Activated CD4-positive, alpha-beta memory T cell treated with anti-CD3 and anti-CD28 coated beads, Interleukin-2, amount 10 ng/mL, durations not matched to agents 7 days and 5 days (primary cell): ENCODE results near the gene PCNT. TPM values are rescaled to one million over a fixed set of nuclear protein-coding genes. Genes with fewer than 3 reads are reported as not detected.
"Not testable (repeated sequence)": the region's sequence is repeated elsewhere in the genome, so short reads cannot be mapped to it uniquely, and the experiment has no call there.

Experiments
- CTCF ChIA-PET: fragments of 350-600 bp; sonication (Branson Sonifier 250); formaldehyde crosslinking; loops from one replicate; lab custom pipeline; 2021; ENCODE audit warnings: antibody characterized with exemption, inconsistent platforms; lab: Charles Lee
- POLR2A ChIA-PET: fragments of 350-600 bp; sonication (Branson Sonifier 250); formaldehyde crosslinking; loops from one replicate; lab custom pipeline; 2021; ENCODE audit warnings: antibody characterized with exemption; lab: Charles Lee
- DNase-seq: peaks from one replicate; pipeline ENCODE4 v3.0.0-alpha.2; 2020
- H3K27ac Mint-ChIP-seq: one replicate; pipeline ENCODE4 v1.8.0; 2021; ENCODE audit warnings: mild to moderate bottlenecking, mixed read lengths
- H3K27me3 Mint-ChIP-seq: one replicate; pipeline ENCODE4 v1.8.0; 2021; ENCODE audit warnings: mixed read lengths
- H3K36me3 Mint-ChIP-seq: one replicate; pipeline ENCODE4 v1.8.0; 2021; ENCODE audit warnings: low read depth, mixed read lengths
- H3K4me1 Mint-ChIP-seq: one replicate; pipeline ENCODE4 v1.8.0; 2021; ENCODE audit warnings: mixed read lengths
- H3K4me3 Mint-ChIP-seq: one replicate; pipeline ENCODE4 v1.8.0; 2021; ENCODE audit warnings: mild to moderate bottlenecking, mixed read lengths
- H3K9me3 Mint-ChIP-seq: one replicate; pipeline ENCODE4 v1.8.0; 2021; ENCODE audit warnings: mixed read lengths
- total RNA-seq, 2 experiments: library from RNA; stranded (reverse); gene quantifications; one replicate each; pipeline ENCODE4 v1.2.3, GENCODE V29; 2021

Gene PCNT
- total RNA-seq, 2 experiments from 2014 or later: 63.7 to 63.9 TPM

DNA sequence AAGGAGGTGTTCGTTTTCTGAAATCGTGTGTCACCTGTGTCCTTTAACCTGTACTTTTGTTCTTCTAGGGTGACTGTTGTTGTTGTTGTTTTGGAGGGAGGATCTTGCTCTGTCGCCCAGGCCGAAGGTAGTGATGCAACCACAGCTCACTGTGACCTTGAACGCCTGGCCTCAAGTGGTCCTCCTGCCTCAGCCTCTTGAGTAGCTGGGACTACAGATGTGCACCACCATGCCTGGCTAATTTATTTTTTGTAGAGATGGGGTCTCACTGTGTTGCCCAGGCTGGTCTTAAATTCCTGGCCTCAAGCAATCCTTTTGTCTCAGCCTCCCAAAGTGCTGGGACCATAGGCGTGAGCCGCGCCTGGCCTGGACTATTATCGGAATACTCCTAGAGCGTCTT lies 49.0 kb downstream of the PCNT start:
- POLR2A ChIA-PET, H3K9me3 Mint-ChIP-seq, CTCF ChIA-PET, H3K27ac Mint-ChIP-seq, H3K4me3 Mint-ChIP-seq, H3K27me3 Mint-ChIP-seq, DNase-seq: not testable (repeated sequence)
- peaks cover 42% of the 10 kb centered on the region for H3K36me3 Mint-ChIP-seq
- H3K4me1 Mint-ChIP-seq: peaks cover 26% of the 10 kb centered on the region

- DNase-seq: no peak
- Mint-ChIP-seq H3K4me3 (no peak overlapping the region), H3K4me1 (peaks cover 8% of the 10 kb centered on the region), H3K27me3 (no peaks in the 10 kb centered on the region), H3K27ac (no peak overlapping the region), H3K9me3 (no peaks in the 10 kb centered on the region), H3K36me3 (peaks cover 43% of the 10 kb centered on the region)
- CTCF ChIA-PET: no interaction called here
- POLR2A ChIA-PET: no interaction called here
These were observed 50.9 kb downstream of the PCNT start for GRCh38 chr21:46374761-46375389.

GRCh38 chr21:46375560-46376230 lies 51.7 kb downstream of the PCNT start:
- no peak for DNase-seq
- no peaks in the 10 kb centered on the region for H3K27me3 Mint-ChIP-seq
- H3K4me1 Mint-ChIP-seq: peaks cover 6% of the 10 kb centered on the region
- no peak overlapping the region for H3K4me3 Mint-ChIP-seq
- no peaks in the 10 kb centered on the region for H3K9me3 Mint-ChIP-seq
- H3K36me3 Mint-ChIP-seq: peaks cover 43% of the 10 kb centered on the region
- no peak overlapping the region for H3K27ac Mint-ChIP-seq
- ChIA-PET CTCF (no interaction called here), POLR2A (no interaction called here)

DNA sequence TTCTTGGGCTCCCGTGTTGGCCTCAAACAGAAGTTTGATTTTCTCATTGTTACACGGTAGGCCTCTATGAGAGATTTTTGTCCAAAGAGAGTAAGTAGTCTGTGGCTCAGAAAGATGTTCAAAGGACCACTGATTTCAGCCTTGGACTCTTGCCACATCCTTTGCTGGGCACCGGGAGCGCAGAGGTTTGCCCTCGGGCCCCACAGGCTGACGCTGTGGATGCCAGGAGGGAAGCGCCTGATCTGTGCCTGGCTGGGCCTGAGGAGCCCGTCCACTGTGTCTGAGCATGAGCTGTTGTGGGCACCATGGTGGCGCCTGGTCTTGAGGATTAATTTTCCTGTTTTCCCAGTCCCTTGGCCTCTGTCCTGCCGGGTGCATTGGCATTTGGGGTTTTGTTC lies 52.3 kb downstream of the PCNT start:
- ChIA-PET POLR2A (no interaction called here), CTCF (no interaction called here)
- no peaks in the 10 kb centered on the region for H3K27me3 Mint-ChIP-seq
- peaks cover 47% of the 10 kb centered on the region for H3K36me3 Mint-ChIP-seq
- H3K27ac Mint-ChIP-seq: no peak overlapping the region
- no peak for DNase-seq
- peaks cover 6% of the 10 kb centered on the region for H3K4me1 Mint-ChIP-seq
- no peaks in the 10 kb centered on the region for H3K9me3 Mint-ChIP-seq
- H3K4me3 Mint-ChIP-seq: no peak overlapping the region

DNA sequence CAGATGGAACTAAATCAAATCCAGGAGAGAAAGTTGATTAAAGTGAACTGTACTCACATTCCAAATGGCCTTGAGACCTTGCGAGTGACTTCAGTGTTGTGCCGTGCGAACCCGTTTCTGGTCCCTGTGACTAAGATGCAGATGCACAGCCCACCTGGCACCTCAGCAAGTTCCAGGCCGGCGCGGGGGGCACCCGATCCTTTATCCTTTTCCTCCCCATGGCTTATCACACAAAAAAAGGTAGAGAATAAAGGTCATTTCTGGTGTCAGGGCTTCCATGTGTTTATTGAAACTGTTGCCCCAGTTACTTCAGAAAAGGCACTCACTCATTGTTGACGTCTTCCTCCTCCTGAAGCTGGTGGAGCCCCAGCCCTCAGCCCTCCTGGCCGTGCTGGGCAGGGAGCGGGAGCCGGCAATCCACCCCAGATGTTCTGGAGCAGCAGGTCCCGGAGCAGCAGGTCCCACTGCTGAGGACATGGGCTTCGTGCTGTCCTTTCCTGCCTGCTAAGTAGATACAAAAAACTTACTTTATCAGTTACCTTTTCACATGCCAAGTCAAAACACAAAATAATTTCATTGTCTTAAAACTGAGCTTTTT lies 53.0 kb downstream of the PCNT start:
- Mint-ChIP-seq H3K27ac (no peak overlapping the region), H3K9me3 (peaks cover 5% of the 10 kb centered on the region), H3K27me3 (no peaks in the 10 kb centered on the region), H3K4me3 (no peak overlapping the region), H3K4me1 (no peaks in the 10 kb centered on the region), H3K36me3 (peaks cover 47% of the 10 kb centered on the region)
- DNase-seq: no peak
- POLR2A ChIA-PET: no interaction called here
- CTCF ChIA-PET: no interaction called here

DNA sequence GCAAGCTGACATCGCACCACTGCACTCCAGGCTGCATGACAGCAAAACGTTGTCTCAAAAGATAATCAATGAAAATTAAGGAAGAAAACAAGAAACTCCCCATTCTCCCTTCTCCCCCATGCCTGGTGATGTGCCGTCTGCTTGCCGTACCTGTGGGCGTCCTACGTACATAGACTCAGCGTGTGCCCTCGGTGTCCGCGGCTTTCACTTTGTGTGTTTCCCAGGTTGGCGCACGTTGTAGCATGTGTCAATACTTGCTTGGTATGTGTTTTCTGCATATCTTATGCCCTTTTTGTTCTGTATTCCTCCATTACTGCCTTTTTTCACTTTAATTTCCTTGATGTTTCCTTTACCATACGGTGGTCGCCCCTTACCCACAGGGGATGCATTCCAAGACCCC lies 53.8 kb downstream of the PCNT start:
- Mint-ChIP-seq H3K27me3 (no peaks in the 10 kb centered on the region), H3K4me1 (no peaks in the 10 kb centered on the region), H3K36me3 (peaks cover 47% of the 10 kb centered on the region), H3K4me3 (no peak overlapping the region), H3K27ac (no peak overlapping the region), H3K9me3 (peaks cover 13% of the 10 kb centered on the region)
- DNase-seq: no peak
- ChIA-PET POLR2A (no interaction called here), CTCF (no interaction called here)

DNA sequence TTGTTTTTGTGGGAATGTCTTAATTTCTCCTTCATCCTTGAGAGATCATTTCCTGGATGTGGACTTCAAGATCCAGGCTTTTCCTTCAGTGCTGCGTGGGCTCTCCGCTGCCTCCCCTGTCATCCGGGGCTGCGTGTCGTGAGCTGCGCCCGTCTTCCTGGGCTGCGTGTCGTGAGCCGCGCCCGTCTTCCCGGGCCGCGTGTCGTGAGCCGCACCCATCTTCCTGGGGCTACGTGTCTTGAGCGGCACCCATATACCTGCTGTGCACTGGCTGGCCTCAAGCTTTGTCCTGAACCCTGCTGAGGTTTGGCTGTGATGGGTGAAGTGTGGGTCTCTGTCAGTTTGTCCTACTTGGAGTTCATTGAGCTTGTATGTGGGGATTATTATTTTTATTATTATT lies 55.1 kb downstream of the PCNT start:
- Mint-ChIP-seq H3K4me1 (no peaks in the 10 kb centered on the region), H3K4me3 (no peak overlapping the region), H3K9me3 (peaks cover 21% of the 10 kb centered on the region), H3K27me3 (no peaks in the 10 kb centered on the region), H3K36me3 (peaks cover 58% of the 10 kb centered on the region), H3K27ac (no peak overlapping the region)
- DNase-seq: no peak
- ChIA-PET POLR2A (no interaction called here), CTCF (interaction anchor here (0.7 kb wide), 1 partner anchor 227 kb away, joined by 3 read pairs; no protein-coding TSS in a partner anchor)

DNA sequence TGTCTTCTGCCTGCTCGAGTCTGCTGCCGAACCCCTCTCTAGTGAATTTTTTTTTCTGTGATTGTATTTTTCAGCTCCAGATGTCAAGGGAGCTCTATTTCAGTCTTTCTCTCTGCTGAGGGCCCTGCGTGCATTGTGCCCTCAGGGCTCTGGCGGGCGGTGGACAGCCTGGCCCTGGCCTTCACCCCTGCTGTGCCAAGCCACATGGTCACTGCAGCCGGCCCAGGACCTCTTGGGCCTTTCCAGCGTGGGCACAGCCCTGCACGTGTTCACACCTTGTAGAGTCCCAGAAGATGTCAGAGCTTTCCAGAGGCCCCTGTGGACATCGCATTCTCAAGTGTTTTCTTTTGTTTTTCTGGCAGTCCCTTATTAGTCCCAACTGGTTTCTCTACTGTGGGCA lies 55.7 kb downstream of the PCNT start:
- peaks cover 64% of the 10 kb centered on the region for H3K36me3 Mint-ChIP-seq
- peaks cover 27% of the 10 kb centered on the region for H3K9me3 Mint-ChIP-seq
- POLR2A ChIA-PET: no interaction called here
- H3K27ac Mint-ChIP-seq: no peak overlapping the region
- DNase-seq: no peak
- no peaks in the 10 kb centered on the region for H3K4me1 Mint-ChIP-seq
- CTCF ChIA-PET: interaction anchor here (0.7 kb wide), 1 partner anchor 227 kb away, joined by 3 read pairs; no protein-coding TSS in a partner anchor
- no peak overlapping the region for H3K4me3 Mint-ChIP-seq
- H3K27me3 Mint-ChIP-seq: no peaks in the 10 kb centered on the region

- Mint-ChIP-seq H3K4me3 (no peak overlapping the region), H3K4me1 (no peaks in the 10 kb centered on the region), H3K27me3 (no peaks in the 10 kb centered on the region), H3K36me3 (peaks cover 78% of the 10 kb centered on the region), H3K27ac (no peak overlapping the region), H3K9me3 (peaks cover 29% of the 10 kb centered on the region)
- ChIA-PET POLR2A (no interaction called here), CTCF (no interaction called here)
- no peak for DNase-seq
These were observed 57.6 kb downstream of the PCNT start for GRCh38 chr21:46381541-46381940.

DNA sequence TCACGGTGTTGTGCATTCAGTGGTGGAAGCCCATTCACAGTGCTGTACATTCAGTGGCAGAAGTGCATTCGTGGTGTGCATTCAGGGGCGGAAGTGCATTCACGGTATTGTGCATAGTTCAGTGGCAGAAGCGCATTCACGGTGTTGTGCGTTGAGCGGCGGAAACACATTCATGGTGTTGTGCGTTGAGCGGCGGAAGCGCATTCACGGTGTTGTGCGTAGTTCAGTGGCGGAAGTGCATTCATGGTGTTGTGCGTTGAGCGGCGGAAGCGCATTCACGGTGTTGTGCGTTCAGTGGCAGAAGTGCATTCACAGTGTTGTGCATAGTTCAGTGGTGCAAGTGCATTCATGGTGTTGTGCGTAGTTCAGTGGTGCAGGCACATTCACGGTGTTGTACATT lies 60.6 kb downstream of the PCNT start:
- Mint-ChIP-seq H3K4me1 (no peaks in the 10 kb centered on the region), H3K27ac (no peak overlapping the region), H3K9me3 (peaks cover 29% of the 10 kb centered on the region), H3K27me3 (no peaks in the 10 kb centered on the region), H3K4me3 (no peak overlapping the region), H3K36me3 (peaks cover 70% of the 10 kb centered on the region)
- no peak for DNase-seq
- ChIA-PET CTCF (no interaction called here), POLR2A (no interaction called here)

- Mint-ChIP-seq H3K4me1 (no peaks in the 10 kb centered on the region), H3K36me3 (peaks cover 72% of the 10 kb centered on the region), H3K4me3 (no peak overlapping the region), H3K27ac (no peak overlapping the region), H3K27me3 (no peaks in the 10 kb centered on the region), H3K9me3 (peaks cover 29% of the 10 kb centered on the region)
- POLR2A ChIA-PET: no interaction called here
- CTCF ChIA-PET: no interaction called here
- DNase-seq: no peak
These were observed 62.1 kb downstream of the PCNT start for GRCh38 chr21:46385846-46386733.

- Mint-ChIP-seq H3K36me3 (peaks cover 65% of the 10 kb centered on the region), H3K4me1 (no peaks in the 10 kb centered on the region), H3K27me3 (no peaks in the 10 kb centered on the region), H3K27ac (no peak overlapping the region), H3K4me3 (no peak overlapping the region), H3K9me3 (peaks cover 27% of the 10 kb centered on the region)
- ChIA-PET POLR2A (no interaction called here), CTCF (no interaction called here)
- DNase-seq: no peak
These were observed 62.8 kb downstream of the PCNT start for GRCh38 chr21:46386734-46387088.
